Omental fat pad (tissue), 4 donors: ENCODE results near the gene ADGRL1. TPM values are rescaled to one million over a fixed set of nuclear protein-coding genes. Genes with fewer than 3 reads are reported as not detected.

Source experiments
- ATAC-seq: fragments of 150-250 bp; one replicate; pipeline ENCODE4 v1.9.1; 2016; ENCODE audit warnings: mild to moderate bottlenecking, moderate library complexity; ENCODE audit not compliant: low FRiP score
- DNase-seq: peaks from one replicate; pipeline ENCODE4 v3.0.0-alpha.2; 2019; ENCODE audit warnings: low spot score
- CTCF ChIP-seq, 3 donors: fragments of 450-650 bp; IDR thresholded peaks; one replicate each; pipeline ENCODE4 v1.5.1; 2016 to 2017; ENCODE audit warnings: antibody characterized with exemption in 3 of 3, mild to moderate bottlenecking in 3 of 3, moderate library complexity in 2 of 3
- total RNA-seq, 4 donors: library from RNA; depleted of rRNA; stranded (reverse); fragments of >200 nt; gene quantifications; one replicate each; pipeline ENCODE4 v1.1.0, GENCODE V29; 2016

Gene ADGRL1
- total RNA-seq, 4 donors from 2014 or later: 7.7 to 18.0 (median 13.9) TPM

GRCh38 chr19:14114439-14114838 is 91.5 kb downstream of the ADGRL1 start:
- DNase-seq (no peak), ATAC-seq (no peak)
- TF ChIP-seq CTCF (IDR thresholded peaks at IDR 0.05): no peak

GRCh38 chr19:14113762-14114414 is 92.1 kb downstream of the ADGRL1 start:
- DNase-seq: no peak
- ATAC-seq: no peak
- TF ChIP-seq CTCF (IDR thresholded peaks at IDR 0.05): no peak

- ATAC-seq: no peak
- no peak for DNase-seq
- no peak for TF ChIP-seq CTCF (IDR thresholded peaks at IDR 0.05)
These were observed 93.1 kb downstream of the ADGRL1 start for GRCh38 chr19:14112809-14113385.

- DNase-seq (no peak), ATAC-seq (no peak)
These were observed 93.7 kb downstream of the ADGRL1 start for GRCh38 chr19:14112051-14112808.

GRCh38 chr19:14111486-14111885 is 94.5 kb downstream of the ADGRL1 start:
- no peak for TF ChIP-seq CTCF (IDR thresholded peaks at IDR 0.05)
- ATAC-seq: no peak
- no peak for DNase-seq

More at GRCh38 chr19:14112051-14112808, 93.7 kb downstream of the ADGRL1 start:
- TF ChIP-seq CTCF (IDR thresholded peaks at IDR 0.05): no peak

- ATAC-seq: no peak
- DNase-seq: no peak
- no peak for TF ChIP-seq CTCF (IDR thresholded peaks at IDR 0.05)
These were observed 95.3 kb downstream of the ADGRL1 start for GRCh38 chr19:14110650-14111049.
